GM12801 (cell line): Measurements from ENCODE around the gene SDC3.

Experiments
- CTCF ChIP-seq: IDR thresholded peaks from one replicate; pipeline ENCODE4 v1.5.1; 2011; ENCODE audit warnings: control low read depth; ENCODE audit not compliant: insufficient read length; ENCODE audit errors: extremely low read depth

Gene SDC3

GRCh38 chr1:30948278-30948677 is 39.7 kb upstream of the SDC3 start:
- no peak for TF ChIP-seq CTCF

GRCh38 chr1:30947212-30947611 is 38.7 kb upstream of the SDC3 start:
- TF ChIP-seq CTCF: no peak

GRCh38 chr1:30942326-30942963 is 33.9 kb upstream of the SDC3 start:
- no peak for TF ChIP-seq CTCF

GRCh38 chr1:30940541-30940940 is 32.0 kb upstream of the SDC3 start:
- no peak for TF ChIP-seq CTCF

- no peak for TF ChIP-seq CTCF
These were observed 28.1 kb upstream of the SDC3 start for GRCh38 chr1:30936541-30937171.

GRCh38 chr1:30934613-30935012 is 26.1 kb upstream of the SDC3 start:
- no peak for TF ChIP-seq CTCF

- TF ChIP-seq CTCF: no peak
These were observed 25.3 kb upstream of the SDC3 start for GRCh38 chr1:30933874-30934252.
